Endometrium (tissue), 2 donors: ENCODE data around the gene FAM89A.
A peak's percentile ranks its signal among the peaks of the same experiment; 100 is the strongest.
"Not testable (repeated sequence)": the region's sequence is repeated elsewhere in the genome, so short reads cannot be mapped to it uniquely, and the experiment has no call there.

ENCODE experiments used
- FAIRE-seq: peaks from 2 replicates; lab custom pipeline; 2012; peaks lifted over from hg19 to GRCh38; lab: Jason Lieb, UNC
- donor health status: control.
- donor health status: control.

Gene FAM89A

DNA sequence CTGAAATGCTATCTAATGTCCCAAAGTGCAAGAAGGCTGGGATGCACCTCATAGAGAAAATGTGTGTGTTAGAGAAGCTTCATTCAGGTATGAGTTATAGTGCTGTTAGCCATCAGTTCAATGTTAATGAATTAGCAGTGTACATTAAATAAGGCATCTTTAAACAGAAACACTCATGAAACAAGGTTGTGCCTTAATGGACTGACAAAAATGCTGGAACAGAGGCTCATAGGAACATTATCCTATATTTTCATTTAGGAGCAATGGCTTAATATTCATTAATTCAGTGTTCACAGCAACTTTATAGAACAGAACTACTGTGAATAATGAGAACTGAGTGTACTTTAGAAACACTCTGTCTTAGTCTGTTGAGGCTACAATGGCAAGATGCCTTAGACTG is 15.2 kb upstream of the FAM89A start:
- no peak for FAIRE-seq

DNA sequence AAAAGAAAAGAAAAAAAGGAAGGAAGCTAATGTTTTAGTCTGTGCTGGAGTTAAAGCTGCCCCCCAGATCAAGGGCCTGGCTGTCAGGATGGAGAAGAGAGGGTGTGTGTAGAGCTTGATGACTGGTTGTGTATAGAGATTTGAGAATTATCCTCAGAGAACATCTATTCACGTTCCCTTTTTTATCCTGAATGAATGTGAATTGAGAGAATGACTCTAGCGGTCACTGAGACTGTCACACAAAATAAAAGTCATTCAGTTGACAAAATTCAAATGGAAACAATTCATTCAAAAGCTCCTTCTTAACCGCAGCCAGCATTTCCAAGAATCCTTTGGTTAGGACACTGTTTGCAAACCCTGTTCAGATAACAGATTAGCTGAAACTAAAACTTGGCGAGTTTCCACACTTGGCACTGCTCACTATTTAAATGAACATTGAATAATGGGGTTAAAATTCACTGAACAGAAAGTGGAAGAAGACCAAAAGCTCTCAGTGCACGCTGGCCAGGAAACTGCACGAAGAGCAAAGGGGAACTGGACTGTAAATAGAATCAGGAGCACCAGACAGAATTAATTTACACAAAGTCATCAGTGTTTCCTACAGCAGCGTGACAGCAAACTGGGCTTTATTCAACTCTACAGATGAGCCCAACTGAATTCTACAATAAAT is 13.6 kb upstream of the FAM89A start:
- peak; percentile 31 for FAIRE-seq

DNA sequence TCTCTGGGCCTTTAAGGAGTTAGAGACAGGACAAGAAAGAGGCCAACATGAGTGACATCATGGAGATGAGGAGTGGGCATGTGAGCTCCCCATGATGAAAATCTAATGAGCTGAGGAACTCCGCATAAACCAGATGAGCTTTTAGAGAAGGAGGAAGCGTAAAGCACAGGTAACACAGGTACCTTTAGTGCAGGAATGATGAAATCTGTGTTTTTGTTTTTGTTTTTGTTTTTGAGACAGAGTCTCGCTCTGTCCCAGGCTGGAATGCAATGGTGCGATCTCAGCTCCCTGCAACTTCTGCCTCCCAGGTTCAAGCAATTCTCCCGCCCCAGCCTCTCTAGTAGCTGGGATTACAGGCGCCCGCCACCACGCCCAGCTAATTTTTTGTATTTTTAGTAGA is 12.7 kb upstream of the FAM89A start:
- FAIRE-seq = no peak

DNA sequence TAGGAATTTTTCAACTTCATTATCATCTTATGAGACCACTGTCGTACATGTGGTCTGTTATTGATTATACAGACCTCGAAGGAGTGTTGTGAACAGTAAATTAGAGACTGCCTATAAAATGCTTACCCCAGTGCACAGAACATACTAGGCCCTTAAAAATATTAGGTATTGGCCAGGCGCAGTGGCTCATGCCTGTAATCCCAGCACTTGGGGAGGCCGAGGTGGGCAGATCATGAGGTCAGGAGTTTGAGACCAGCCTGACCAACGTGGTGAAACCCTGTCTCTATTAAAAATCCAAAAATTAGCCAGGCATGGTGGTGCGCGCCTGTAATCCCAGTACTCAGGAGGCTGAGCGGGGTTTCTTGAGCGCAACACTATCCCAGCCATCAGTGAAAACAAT is 10.9 kb upstream of the FAM89A start:
- not testable (repeated sequence) for FAIRE-seq

DNA sequence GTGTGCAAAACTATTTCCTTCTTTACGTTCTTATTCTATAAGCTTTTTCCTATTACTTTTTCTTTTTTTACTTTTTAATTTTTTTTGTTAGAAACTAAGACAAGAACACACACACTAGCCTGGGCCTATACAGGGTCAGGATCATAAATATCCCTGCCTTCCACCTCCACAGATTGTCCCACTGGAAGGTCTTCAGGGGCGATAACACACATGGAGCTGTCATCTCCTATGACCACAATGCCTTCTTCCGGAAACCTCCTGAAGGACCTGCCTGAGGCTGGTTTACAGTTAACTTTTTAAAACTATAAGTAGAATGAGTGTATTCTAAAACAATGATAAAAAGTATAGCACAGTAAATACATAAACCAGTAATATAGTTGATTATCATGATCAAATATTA is 10.3 kb upstream of the FAM89A start:
- FAIRE-seq = no peak

DNA sequence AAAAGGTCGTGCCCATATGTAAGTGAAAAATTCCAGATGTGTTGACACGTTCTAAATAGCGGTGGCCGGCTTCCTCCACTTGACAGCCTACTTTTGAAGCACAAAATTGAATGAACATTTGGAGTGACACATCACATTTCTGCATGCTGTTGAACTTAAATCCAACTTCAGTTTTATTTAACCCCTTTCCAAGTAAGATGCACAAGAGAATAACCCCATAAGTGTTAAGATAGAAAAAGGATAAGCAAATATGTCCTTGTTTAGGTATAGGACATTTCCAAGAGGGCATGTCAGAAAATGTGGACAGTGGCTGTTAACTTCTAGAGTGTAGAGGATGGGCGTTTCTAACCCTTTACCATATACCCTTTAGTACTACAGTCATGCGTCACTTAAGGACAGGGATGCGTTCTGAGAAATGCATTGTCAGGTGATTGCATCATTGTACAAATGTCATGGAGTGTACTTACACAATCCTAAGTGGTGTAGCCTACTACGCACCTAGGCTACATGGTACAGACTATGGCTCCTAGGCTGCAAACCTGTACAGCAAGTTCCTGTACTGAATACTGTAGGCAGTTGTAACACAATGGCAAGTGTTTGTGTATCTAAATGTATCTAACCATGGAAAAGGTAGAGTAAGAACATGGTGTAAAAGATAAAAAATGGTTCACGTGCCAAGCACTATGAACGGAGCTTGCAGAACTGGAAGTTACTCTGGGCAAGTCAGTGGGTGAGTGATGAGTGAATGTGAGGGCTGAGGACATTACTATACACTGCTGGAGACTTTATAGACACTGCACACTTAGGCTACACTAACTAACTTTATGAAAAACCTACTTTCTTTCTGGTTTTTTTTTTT is 9.3 kb upstream of the FAM89A start:
- FAIRE-seq = no peak

DNA sequence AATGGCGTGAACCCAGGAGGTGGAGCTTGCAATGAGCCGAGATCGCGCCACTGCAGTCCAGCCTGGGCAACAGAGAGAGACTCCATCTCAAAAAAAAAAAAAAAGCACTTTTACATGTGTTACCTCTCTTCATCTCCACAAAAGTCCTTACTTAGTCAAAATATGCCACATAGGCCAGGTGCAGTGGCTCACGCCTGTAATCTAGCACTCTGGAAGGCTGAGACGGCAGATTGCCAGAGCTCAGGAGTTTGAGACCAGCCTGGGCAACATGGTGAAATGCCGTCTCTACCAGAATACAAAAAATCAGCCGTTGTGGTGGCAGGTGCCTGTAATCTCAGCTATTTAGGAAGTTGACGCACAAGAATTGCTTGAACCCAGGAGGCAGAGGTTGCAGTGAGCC is 8.4 kb upstream of the FAM89A start:
- FAIRE-seq = not testable (repeated sequence)

DNA sequence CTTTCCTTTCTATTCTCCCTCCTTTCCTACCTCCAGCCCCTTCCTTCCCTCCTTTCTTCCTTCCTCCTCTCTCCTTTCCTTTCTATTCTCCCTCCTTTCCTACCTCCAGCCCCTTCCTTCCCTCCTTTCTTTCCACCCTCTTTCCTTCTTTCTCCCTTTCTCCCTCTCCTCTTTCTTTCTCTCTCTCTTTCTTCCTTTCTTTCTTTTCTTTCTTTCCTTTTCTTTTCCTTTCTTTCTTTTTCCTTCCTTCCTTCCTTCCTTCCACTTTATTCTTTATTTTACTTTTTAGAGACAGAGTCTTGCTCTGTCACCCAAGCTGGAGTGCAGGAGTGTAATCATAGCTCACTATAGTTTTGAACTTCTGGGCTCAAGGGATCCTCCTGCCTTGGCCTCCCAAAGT is 7.5 kb upstream of the FAM89A start:
- not testable (repeated sequence) for FAIRE-seq

DNA sequence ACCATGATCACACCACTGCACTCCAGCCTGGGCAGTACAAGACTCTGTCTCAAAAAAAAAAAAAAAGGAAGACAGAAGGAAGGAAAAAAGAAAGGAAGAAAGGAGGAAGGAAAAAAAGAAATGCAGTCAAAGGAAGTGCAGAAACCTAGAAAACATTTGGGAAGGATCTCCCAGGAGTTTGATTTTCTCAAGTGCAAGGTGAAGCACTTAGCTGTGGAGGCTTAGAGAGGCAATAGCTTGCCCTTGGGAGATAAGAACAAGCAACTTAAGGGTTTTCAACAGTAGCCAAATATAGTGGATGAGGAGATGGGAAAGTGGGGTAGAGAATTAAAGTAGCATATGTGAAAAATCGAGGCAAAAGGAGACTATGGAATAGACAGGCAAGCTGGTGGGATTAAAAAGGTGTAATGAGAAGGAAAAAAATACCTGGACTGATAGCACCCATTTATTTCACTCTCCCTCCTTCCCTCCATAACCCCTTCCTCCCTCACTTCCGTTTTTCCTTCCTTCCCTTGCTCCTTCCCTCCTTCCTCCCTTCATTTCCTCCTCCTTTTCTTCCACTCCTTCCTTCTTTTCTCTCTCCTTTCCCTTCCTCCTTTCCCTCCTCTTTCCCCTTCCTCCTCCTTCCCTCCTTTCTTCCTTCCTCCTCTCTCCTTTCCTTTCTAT is 6.8 kb upstream of the FAM89A start:
- FAIRE-seq = no peak

DNA sequence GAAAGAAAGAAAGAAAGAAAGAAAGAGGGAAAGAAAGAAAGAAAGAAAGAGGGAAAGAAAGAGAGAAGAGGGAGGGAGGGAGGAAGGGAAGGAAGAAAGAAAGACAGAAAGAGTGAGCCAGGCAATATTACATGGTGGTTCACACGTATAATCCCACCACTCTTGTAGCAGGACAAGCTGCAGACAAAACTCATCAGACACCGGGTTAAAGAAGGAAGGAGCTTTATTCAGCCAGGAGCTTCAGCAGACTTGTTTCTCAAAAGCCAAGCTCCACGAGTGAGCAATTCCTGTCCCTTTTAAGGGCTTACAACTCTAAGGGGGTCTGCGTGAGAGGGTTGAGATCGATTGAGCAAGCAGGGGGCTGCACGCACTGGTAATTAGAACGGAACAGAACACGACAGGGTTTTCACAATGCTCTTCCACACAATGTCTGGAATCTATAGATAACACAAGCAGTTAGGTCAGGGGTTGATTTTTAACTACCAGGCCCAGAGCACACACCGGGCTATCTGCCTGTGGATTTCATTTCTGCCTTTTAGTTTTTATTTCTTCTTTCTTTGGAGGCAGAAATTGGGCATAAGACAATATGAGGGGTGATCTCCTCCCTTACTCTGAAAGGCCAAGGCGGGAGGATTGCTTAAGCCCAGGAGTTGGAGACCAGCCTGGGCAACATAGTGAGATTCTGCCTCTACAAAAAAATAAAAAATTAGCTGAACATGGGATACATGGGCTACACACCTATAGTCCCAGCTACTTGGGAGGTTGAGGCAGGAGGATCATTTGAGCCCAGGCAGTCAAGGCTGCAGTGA is 6.1 kb upstream of the FAM89A start:
- not testable (repeated sequence) for FAIRE-seq

DNA sequence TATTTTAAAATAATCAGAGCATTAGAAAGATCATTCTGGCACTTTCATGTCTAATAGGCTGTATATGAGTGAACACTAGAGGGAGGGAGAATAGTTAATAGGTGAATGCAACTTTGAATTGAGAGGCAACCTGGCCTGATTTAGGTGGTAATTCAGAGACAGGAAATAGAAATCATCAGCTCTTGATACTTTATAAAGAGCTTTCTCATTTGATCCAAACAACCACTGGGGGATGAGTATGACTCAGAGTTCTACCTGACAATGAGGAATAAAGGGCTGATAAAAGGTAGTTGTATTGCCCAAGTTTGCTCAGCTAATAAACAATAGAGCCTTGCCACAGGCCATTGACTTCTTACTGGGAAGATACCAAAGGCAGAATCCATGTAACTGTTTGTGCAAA is 5.2 kb upstream of the FAM89A start:
- no peak for FAIRE-seq

DNA sequence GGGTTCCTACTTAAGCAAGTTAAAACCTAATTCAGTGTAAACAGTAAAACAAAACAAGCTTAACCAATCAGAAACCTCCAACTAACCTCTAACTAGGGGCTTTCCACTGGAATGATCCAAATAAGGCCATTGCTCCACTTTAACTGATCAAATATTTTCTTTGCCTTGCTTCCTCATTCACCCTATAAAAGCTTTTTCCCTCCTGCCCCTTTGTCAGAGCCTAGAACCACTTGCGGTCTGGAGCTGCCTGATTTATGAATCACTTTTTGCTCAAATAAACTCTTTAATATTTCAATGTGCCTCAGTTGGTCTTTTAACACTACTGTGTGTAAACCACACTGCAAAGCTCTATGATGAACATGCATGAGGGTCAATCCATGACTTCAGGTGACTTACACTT is 4.5 kb upstream of the FAM89A start:
- no peak for FAIRE-seq

DNA sequence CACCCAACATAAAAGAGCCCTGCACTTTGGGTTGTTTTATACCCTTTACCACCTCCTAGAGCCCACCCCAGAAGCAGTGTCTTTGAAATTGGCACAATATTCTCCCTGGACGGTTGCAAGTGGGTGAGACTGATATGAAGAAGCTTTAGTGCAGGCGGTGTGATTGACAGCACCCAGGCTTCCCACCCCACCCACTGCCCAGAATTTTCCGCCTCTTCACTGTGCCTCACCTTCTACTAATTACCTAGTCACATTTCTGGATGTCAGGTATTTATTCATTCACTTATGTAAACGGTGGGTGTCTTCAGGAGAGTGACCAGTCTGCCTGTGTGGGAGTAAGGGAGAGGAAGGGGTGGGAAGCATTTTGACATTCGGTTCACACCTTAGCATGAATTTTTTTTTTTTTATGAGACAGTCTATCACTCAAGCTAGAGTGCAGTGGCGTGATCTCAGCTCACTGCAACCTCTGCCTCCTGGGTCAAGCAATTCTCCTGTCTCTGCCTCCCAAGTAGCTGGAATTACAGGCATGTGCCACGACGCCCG is 1.7 kb upstream of the FAM89A start:
- FAIRE-seq = no peak

DNA sequence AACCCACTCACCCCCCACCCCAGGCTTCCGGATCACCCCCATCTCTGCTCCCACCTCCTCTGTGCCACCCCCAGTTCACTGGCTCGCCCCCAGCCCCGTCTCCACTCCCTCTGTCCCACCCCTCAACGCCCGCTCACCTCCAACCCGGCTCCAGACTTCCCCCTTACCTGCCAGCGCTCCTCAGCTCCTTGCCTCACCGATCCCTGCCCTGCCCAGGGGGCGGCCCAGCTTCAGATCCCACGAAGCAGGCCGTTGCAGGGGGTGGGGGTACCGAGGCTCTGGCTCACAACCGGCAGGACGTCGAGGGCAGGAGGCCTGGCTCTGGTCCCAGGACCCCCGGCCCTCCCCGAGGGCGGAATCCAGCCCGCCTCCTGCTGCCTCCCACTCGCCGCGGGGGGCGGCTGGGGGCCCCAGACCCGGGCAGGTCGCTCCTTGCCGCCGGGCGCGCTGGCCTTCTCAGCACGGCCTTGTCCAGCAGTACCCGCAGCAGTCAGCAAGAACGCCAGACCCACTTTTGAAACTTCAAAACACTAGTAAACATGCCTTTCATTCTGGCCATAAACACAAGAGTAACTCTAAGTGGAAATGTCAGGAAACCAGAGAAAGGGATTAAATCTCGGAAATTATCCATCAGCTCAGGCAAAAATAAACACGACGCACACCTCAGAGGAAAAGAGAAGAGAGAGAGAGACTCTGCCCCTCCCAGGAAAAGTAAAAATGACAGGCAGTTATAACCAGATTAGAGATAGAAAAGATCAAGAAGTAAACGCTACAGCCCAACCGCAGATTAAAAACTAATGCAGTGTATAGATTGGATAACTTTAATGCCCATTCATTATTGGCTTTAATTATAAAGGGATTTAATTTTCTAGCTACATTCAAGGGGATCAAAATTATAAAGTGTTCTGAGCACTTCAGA is 1.0 kb upstream of the FAM89A start:
- FAIRE-seq = peak; percentile 15

DNA sequence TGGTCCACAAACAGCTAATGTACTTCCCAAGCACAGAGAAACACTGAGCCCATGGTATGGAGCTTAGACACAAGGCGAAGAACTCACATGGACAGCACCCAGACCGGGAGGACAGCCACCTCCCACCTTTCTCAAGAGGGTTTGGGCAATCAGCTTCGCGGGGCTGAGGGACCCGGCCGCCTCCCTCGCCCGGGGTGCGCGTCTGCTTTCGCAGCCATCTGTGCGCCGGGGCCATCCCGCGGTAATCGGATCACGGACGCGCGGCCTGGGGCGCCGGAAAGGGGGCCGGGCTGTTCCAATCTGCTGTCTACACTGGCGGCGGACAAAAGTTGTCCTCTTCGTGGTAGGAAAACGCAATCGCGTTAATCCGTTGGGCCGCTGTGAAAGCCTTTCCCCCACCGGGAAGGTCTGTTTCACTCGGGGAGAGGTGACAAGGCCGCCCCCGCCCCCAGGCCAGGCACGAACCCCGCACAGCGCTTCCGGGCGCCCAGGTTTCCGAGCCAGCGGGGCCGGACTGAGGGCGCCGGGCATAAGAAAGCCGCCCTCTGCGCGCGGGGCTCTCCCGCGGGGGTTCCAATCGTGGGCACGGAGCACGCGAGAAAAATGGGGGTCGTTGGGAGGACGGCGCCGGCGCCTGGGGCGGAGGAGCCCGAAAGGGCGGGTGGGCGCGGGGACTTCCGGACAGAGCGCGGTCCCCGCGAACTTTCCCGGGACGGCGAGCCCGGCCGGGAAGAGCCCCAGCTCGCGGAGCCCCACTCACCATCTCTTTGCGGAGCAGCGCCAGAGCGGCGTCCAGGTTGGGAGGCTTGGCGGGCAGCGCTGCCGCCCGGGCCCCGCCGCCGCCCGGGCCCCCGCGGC is 664 bp downstream of the FAM89A start:
- no peak for FAIRE-seq

DNA sequence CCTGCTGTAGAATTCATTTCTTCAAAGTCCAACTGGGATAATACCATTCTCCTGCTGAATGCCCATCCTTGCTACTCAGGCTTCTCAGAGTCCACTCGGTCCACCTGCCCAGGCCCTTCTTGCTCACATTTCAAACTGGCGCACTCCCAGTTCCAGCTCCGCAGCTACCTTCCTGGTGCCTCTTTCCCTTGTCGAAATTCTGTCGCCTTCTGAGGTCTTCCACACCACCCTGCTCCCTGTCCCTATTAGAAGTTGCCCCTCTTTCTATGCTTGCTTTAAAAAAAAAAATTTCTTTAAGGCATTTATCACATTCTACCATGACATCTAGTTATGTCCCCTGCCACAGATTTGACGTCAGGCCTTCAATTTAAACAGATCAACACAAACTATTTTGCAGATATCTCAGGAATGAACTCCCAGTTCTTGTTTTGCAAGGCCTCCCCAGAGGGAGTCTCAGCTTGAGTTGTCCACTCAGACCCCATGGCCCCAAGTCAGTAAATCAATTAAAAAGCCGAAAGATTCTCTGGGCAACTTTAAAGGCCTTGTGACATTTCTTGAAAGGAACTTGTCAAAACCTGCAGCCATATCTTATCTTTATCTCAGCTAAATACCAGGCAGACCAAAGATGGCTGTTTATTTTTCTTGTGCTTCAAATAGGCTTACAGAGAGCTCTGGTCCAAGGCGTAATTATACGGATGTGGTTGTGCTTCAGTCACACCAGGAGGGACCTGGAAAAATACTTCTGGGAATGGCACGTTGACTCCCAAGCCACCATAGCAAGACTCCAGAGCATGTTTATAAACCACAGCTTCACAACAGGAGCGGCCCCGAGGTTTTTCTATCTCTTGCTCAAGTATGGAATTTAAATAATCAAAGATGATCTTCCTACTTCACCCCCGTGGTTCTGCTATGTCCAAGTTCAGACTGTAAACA is 2.2 kb downstream of the FAM89A start:
- FAIRE-seq = no peak

DNA sequence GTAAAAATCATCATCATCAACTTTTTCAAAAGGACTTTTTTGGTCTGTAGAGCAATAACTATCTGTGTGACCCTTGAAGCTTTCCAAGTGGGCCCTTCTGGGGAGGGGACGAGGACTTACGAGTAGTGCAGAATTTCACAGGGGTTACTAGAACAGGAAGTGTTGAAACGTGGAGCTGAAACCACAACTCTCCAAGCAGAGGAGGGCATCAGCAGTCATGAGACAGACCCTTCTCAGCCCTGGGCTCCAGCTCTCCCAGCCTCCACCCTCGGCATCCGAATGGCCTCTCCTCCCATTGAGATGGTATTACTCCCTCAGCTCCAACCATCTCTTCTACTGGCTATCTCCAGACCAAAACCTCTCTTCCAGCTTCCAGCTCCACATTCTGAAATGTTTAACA is 3.6 kb downstream of the FAM89A start:
- no peak for FAIRE-seq

DNA sequence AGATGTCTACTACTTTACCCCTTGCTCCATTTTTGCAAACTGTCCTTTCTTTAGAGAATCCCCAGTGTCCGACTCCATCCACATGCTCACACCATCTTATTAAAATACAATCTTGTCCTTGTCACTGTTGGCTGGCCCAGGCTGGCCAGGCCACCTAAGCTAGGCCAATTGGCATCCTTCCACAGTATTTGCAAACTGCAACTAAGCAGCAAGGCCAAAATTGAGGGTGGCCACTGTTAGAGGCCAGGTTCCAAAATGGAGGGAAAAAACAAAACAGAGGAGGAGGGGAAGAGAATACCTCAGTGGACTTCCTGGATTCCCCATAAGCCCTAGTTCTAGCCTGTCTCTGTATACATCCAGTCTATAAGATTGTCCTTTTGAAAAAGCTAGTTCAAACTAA is 4.3 kb downstream of the FAM89A start:
- no peak for FAIRE-seq

DNA sequence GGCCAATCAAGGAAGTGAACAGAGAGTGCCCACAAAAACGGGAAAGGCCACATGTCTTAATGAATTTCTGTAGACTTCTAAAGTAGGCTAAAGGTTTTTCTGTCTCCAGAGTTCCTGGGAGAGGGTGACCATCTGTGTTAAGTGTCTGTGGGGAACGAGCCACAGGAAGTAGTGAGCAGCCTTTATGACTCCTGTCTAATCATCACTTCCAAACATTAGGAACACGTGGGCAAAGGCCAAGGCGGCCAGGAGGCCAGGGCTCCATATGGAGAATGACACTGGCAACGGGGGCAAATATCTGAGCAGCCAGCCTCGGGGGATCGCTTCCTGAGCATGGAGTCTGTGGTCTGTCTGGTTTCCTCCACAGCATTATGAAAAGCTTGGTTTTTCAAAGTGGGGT is 7.1 kb downstream of the FAM89A start:
- FAIRE-seq = no peak
